H1 (cell line): ENCODE measurements around the gene E2F1. TPM values are rescaled to one million over a fixed set of nuclear protein-coding genes. Genes with fewer than 3 reads are reported as not detected.

Experiments
- CTCF ChIA-PET: fragments of 300-600 bp; sonication (Branson Sonifier 250); formaldehyde crosslinking; loops from one replicate; lab custom pipeline; 2021; ENCODE audit not compliant: partially characterized antibody; lab: Charles Lee
- POLR2A ChIA-PET: fragments of 300-600 bp; sonication (Branson Sonifier 250); formaldehyde crosslinking; loops from one replicate; lab custom pipeline; 2021; ENCODE audit warnings: inconsistent platforms; ENCODE audit not compliant: partially characterized antibody; lab: Charles Lee
- DNase-seq, 2 experiments: peaks; one replicate each; pipeline versions ENCODE4 v3.0.0 to v3.0.0-alpha.2; 2010 to 2022; ENCODE audit warnings: low spot score in 2 of 2, low read depth in 1 of 2, mixed read lengths in 1 of 2
- FAIRE-seq: peaks from 2 replicates; lab custom pipeline; 2011; peaks lifted over from hg19 to GRCh38; lab: Jason Lieb, UNC
- H2AFZ ChIP-seq: 2 replicates; pipeline ENCODE4 v1.8.1; 2012; ENCODE audit warnings: low read length, inconsistent platforms
- H2AK5ac ChIP-seq: 2 replicates; pipeline ENCODE4 v1.6.1; 2013; ENCODE audit warnings: low read depth, low read length
- H2BK120ac ChIP-seq: replicated peaks from 2 replicates; pipeline ENCODE3; 2013; ENCODE audit warnings: low read depth, low read length, inconsistent platforms
- H2BK12ac ChIP-seq: 2 replicates; pipeline ENCODE4 v1.6.1; 2013; ENCODE audit warnings: low read depth, low read length
- H2BK15ac ChIP-seq: 2 replicates; pipeline ENCODE4 v1.6.1; 2013; ENCODE audit warnings: low read length
- H2BK20ac ChIP-seq: 2 replicates; pipeline ENCODE4 v1.6.1; 2013; ENCODE audit warnings: low read length
- H2BK5ac ChIP-seq: 2 replicates; pipeline ENCODE4 v1.6.1; 2013; ENCODE audit warnings: low read depth, low read length
- H3K14ac ChIP-seq: 2 replicates; pipeline ENCODE4 v1.6.1; 2013; ENCODE audit warnings: inconsistent platforms; ENCODE audit not compliant: insufficient read length
- H3K18ac ChIP-seq: 2 replicates; pipeline ENCODE4 v1.6.1; 2013; ENCODE audit warnings: low read length; ENCODE audit errors: extremely low read depth
- H3K23ac ChIP-seq: 2 replicates; pipeline ENCODE4 v1.6.1; 2013; ENCODE audit warnings: inconsistent platforms; ENCODE audit not compliant: insufficient read length
- H3K23me2 ChIP-seq: 2 replicates; pipeline ENCODE4 v1.6.1; 2013; ENCODE audit warnings: low read depth, low read length
- H3K27ac ChIP-seq: 2 replicates; pipeline ENCODE4 v1.6.1; 2011; ENCODE audit warnings: low read depth, low read length, inconsistent platforms
- H3K27me3 ChIP-seq, 4 experiments: replicated peaks in 1 of 4; 1 replicate in 1 of 4; 2 replicates in 3 of 4; pipeline versions ENCODE4 v1.6.1 to v1.8.1; 2011 to 2013; ENCODE audit warnings: low read length in 3 of 4, mild to moderate bottlenecking in 3 of 4, inconsistent platforms in 2 of 4, mixed read lengths in 2 of 4, moderate library complexity in 1 of 4; ENCODE audit not compliant: control insufficient read depth in 3 of 4, insufficient read depth in 3 of 4; ENCODE audit errors: extremely low read depth in 1 of 4
- H3K36me3 ChIP-seq, 4 experiments: 2 replicates each; pipeline versions ENCODE4 v1.6.1 to v1.8.1; 2011 to 2013; ENCODE audit warnings: mild to moderate bottlenecking in 4 of 4, low read length in 3 of 4, moderate library complexity in 2 of 4, control low read depth in 1 of 4, inconsistent platforms in 1 of 4; ENCODE audit not compliant: insufficient read depth in 4 of 4, control insufficient read depth in 2 of 4
- H3K4ac ChIP-seq: replicated peaks from 2 replicates; pipeline ENCODE3; 2013; ENCODE audit warnings: low read length, low read depth, mixed read lengths, inconsistent platforms; ENCODE audit not compliant: insufficient read length
- H3K4me1 ChIP-seq, 4 experiments: replicated peaks in 1 of 4; 1 replicate in 1 of 4; 2 replicates in 3 of 4; pipeline versions ENCODE4 v1.6.1 to v1.8.1; 2011 to 2013; ENCODE audit warnings: low read length in 3 of 4, inconsistent platforms in 2 of 4, mixed read lengths in 1 of 4; ENCODE audit not compliant: insufficient read depth in 4 of 4, control insufficient read depth in 3 of 4
- H3K4me2 ChIP-seq, 2 experiments: 2 replicates each; pipeline versions ENCODE4 v1.6.1 to v1.8.1; 2011 to 2013; ENCODE audit warnings: low read depth in 2 of 2, low read length in 2 of 2, control low read depth in 1 of 2, inconsistent platforms in 1 of 2, mild to moderate bottlenecking in 1 of 2; ENCODE audit not compliant: insufficient read depth in 1 of 2
- H3K4me3 ChIP-seq, 4 experiments: fragments of 200-600, 300-600 bp in 1 of 4; sonication (generic), shearing (Covaris generic), sonication (Bioruptor Twin) in 1 of 4; 2 replicates each; pipeline versions ENCODE4 v1.5.1 to v1.8.1; 2011 to 2016; ENCODE audit warnings: low read length in 4 of 4, low read depth in 3 of 4, control low read depth in 2 of 4, inconsistent platforms in 2 of 4, mild to moderate bottlenecking in 2 of 4, mixed read lengths in 1 of 4, moderate library complexity in 1 of 4; ENCODE audit not compliant: insufficient read depth in 2 of 4; ENCODE audit errors: extremely low read depth in 1 of 4
- H3K56ac ChIP-seq: replicated peaks from 2 replicates; pipeline ENCODE3; 2013; ENCODE audit warnings: low read depth, mild to moderate bottlenecking, mixed read lengths, low read length, inconsistent platforms; ENCODE audit not compliant: insufficient read length
- H3K79me1 ChIP-seq: 2 replicates; pipeline ENCODE4 v1.6.1; 2013; ENCODE audit warnings: low read depth, low read length, control low read depth
- H3K79me2 ChIP-seq, 2 experiments: 2 replicates each; pipeline versions ENCODE4 v1.6.1 to v1.8.1; 2012 to 2013; ENCODE audit warnings: low read length in 2 of 2, mild to moderate bottlenecking in 2 of 2, inconsistent platforms in 1 of 2; ENCODE audit not compliant: insufficient read depth in 2 of 2, control insufficient read depth in 1 of 2
- H3K9ac ChIP-seq, 4 experiments: replicated peaks in 1 of 4; 1 replicate in 1 of 4; 2 replicates in 3 of 4; pipeline versions ENCODE4 v1.6.1 to v1.8.1; 2011 to 2013; ENCODE audit warnings: low read depth in 3 of 4, low read length in 3 of 4, control low read depth in 2 of 4, mild to moderate bottlenecking in 2 of 4, moderate library complexity in 2 of 4, inconsistent platforms in 1 of 4; ENCODE audit errors: extremely low read depth in 1 of 4
- H3K9me3 ChIP-seq, 2 experiments: 2 replicates each; pipeline versions ENCODE4 v1.6.1 to v1.8.1; 2012 to 2013; ENCODE audit warnings: mild to moderate bottlenecking in 2 of 2, moderate library complexity in 2 of 2, control low read depth in 1 of 2, inconsistent platforms in 1 of 2, low read depth in 1 of 2, low read length in 1 of 2, mixed read lengths in 1 of 2; ENCODE audit not compliant: insufficient read depth in 2 of 2
- H4K20me1 ChIP-seq, 2 experiments: replicated peaks in 1 of 2; 2 replicates each; pipeline versions ENCODE3 to v1.8.1; 2011 to 2013; ENCODE audit warnings: inconsistent platforms in 2 of 2, low read length in 2 of 2, mild to moderate bottlenecking in 1 of 2; ENCODE audit not compliant: insufficient read depth in 2 of 2, control insufficient read depth in 1 of 2
- H4K5ac ChIP-seq: 2 replicates; pipeline ENCODE4 v1.6.1; 2013; ENCODE audit warnings: low read length, low read depth, mixed read lengths, inconsistent platforms; ENCODE audit not compliant: insufficient read length
- H4K8ac ChIP-seq: 2 replicates; pipeline ENCODE4 v1.8.0; 2013; ENCODE audit warnings: mild to moderate bottlenecking, moderate library complexity, low read length, inconsistent platforms; ENCODE audit not compliant: insufficient read depth; ENCODE audit errors: extremely low read depth
- H4K91ac ChIP-seq: replicated peaks from 2 replicates; pipeline ENCODE3; 2013; ENCODE audit warnings: low read length, mixed read lengths, inconsistent platforms; ENCODE audit not compliant: insufficient read length
- POU5F1 ChIP-seq: IDR thresholded peaks from 2 replicates; pipeline ENCODE4 v1.6.1; 2011; ENCODE audit warnings: low read depth, mild to moderate bottlenecking, low read length, moderate library complexity
- WGBS, 2 experiments: shearing (Covaris generic) in 1 of 2; methylation state at CpG; one replicate each; pipeline versions ENCODE4 v1.1.6 to v1.1.7; 2013 to 2015; ENCODE audit warnings: low lambda C conversion rate in 2 of 2, mixed read lengths in 2 of 2, inconsistent platforms in 1 of 2, low coverage in 1 of 2, missing lambda C conversion rate in 1 of 2; ENCODE audit not compliant: insufficient replicate concordance in 2 of 2, insufficient coverage in 1 of 2, insufficient read length in 1 of 2; ENCODE audit errors: extremely low coverage in 1 of 2, missing lambda C conversion rate in 1 of 2; 5-methylcytosine and 5-hydroxymethylcytosine counted together
- polyA plus RNA-seq, 7 experiments: library from polyadenylated mRNA; depleted of rRNA in 3 of 7; stranded (reverse) in 5 of 7; unstranded in 2 of 7; fragments of >200 nt in 5 of 7; fragments of 200-250 nt in 2 of 7; gene quantifications; 1 replicate in 5 of 7; 2 replicates in 1 of 7; 4 replicates in 1 of 7; pipeline versions ENCODE4 v1.2.1 to v1.2.3, GENCODE V29; 2011 to 2013; ENCODE audit warnings: missing spikeins in 2 of 7, mixed read lengths in 2 of 7
- total RNA-seq: library from RNA; stranded (reverse); fragmentation: NEBNext Ultra II Directional; extraction: Animal tissue kit (Norgen Biotek cat#: 25700); gene quantifications from 2 replicates; pipeline ENCODE4 v1.2.1, GENCODE V29; 2021

The E2F1 gene
- total and polyA plus RNA-seq, 2 of the 8 experiments (the other 6 are each of a cell fraction or from before 2014, with no cell fraction given): 33.4 to 35.8 TPM

DNA sequence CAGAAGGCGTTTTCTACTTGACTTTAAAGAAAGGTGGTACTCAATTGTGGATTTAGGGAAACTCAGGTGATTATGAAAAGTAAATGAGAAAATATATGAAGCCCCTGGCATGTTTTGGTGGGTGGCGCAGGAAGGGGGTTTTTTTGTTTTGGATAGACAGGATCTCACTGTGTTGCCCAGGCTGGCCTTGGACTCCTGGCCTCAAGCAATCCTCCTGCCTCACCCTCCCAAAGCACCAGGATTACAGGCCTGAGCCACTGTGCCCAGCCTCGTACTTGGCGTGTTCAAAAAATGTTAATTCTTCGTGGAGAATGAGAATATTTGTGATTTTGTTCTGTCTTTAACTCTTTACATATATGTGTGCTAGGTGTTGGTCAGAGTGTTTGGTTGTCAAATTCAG, 56.2 kb downstream of the E2F1 start:
- POLR2A ChIA-PET: no interaction called here
- CTCF ChIA-PET: no interaction called here
- no peaks in the 10 kb centered on the region for H3K79me2 ChIP-seq

More for the DNA sequence above, 56.2 kb downstream of the E2F1 start:
- Histone ChIP-seq H3K4me2 (no peak overlapping the region), H3K14ac (no peak overlapping the region), H3K4ac (no peak overlapping the region), H3K23me2 (no peaks in the 10 kb centered on the region), H4K91ac (no peak overlapping the region), H4K5ac (no peak overlapping the region), H2BK20ac (no peak overlapping the region), H3K79me1 (no peaks in the 10 kb centered on the region), H2BK120ac (no peak overlapping the region), H4K8ac (no peak overlapping the region), H3K9ac (no peak overlapping the region), H3K18ac (no peak overlapping the region), H3K9me3 (no peaks in the 10 kb centered on the region), H3K36me3 (peaks cover 2 to 12% (median 6%) of the 10 kb centered on the region in 4 experiments; a peak in 6 of 8 replicates), H3K56ac (no peak overlapping the region), H4K20me1 (peaks cover 0 to 2% of the 10 kb centered on the region in 2 experiments), H2BK5ac (no peak overlapping the region), H3K27ac (no peak overlapping the region), H2AFZ (no peak overlapping the region), H3K23ac (no peak overlapping the region), H3K4me3 (no peak overlapping the region), H2BK12ac (no peak overlapping the region), H2AK5ac (no peak overlapping the region), H3K4me1 (no peaks in the 10 kb centered on the region), H2BK15ac (no peak overlapping the region), H3K27me3 (no peaks in the 10 kb centered on the region)
- DNase-seq (no peak), FAIRE-seq (no peak)
- 90% methylated on average over 5 of the region's 5 CpGs; no CpG with 5 or more reads in 1 of the 2 experiments for WGBS, 2 experiments
- TF ChIP-seq POU5F1: no peak
